ENCODE data around the gene HIGD2A. TPM values are rescaled to one million over a fixed set of nuclear protein-coding genes. Genes with fewer than 3 reads are reported as not detected.

The HIGD2A gene
- total RNA-seq, 5 donors from 2014 or later (not counting 1 experiment from before 2014, with no cell fraction given), result 88.5 to 117 (median 95.4) TPM

GRCh38 chr5:176427971-176428370 lies 39.4 kb downstream of the HIGD2A start:
- Histone ChIP-seq H3K9me3 (no peaks in the 10 kb centered on the region), H3K36me3 (ENCODE audit: control insufficient read depth in 2 of 2, extremely low read depth in 1 of 2, insufficient read depth in 1 of 2, low read length in 1 of 2) (no peaks in the 10 kb centered on the region), H3K27ac (ENCODE audit: low read length) (no peak overlapping the region), H3K4me1 (ENCODE audit: control insufficient read depth in 1 of 2, extremely low read depth in 1 of 2, insufficient read depth in 2 of 2, low read length in 2 of 2) (no peaks in the 10 kb centered on the region), H3K27me3 (replicated peaks in 1 of 2; ENCODE audit: control insufficient read depth in 2 of 2, extremely low read depth in 1 of 2, insufficient read depth in 2 of 2, low read length in 1 of 2) (peaks cover 0 to 4% of the 10 kb centered on the region in 2 experiments), H3K4me3 (ENCODE audit: control insufficient read depth in 1 of 2, extremely low read depth in 1 of 2, low read length in 1 of 2) (no peak overlapping the region)
- ChIA-PET CTCF (no interaction called here), POLR2A (no interaction called here)
- H3K36me3 Mint-ChIP-seq, result no peaks in the 10 kb centered on the region
- ATAC-seq (replicated peaks in 1 of 4) (no peak), DNase-seq (no peak)
- no peak overlapping the region for H3K27ac Mint-ChIP-seq
- peaks cover 4 to 5% (median 5%) of the 10 kb centered on the region in 3 donors for H3K4me1 Mint-ChIP-seq
- peaks cover 0 to 2% (median 0%) of the 10 kb centered on the region in 3 donors for H3K9me3 Mint-ChIP-seq
- peaks cover 5 to 8% of the 10 kb centered on the region in 2 donors for H3K27me3 Mint-ChIP-seq
- H3K4me3 Mint-ChIP-seq, result no peak overlapping the region
- WGBS (ENCODE audit: insufficient coverage), result 100% methylated on average over 1 of the region's 4 CpGs

GRCh38 chr5:176429972-176430371 lies 41.4 kb downstream of the HIGD2A start:
- no peaks in the 10 kb centered on the region for H3K36me3 ChIP-seq (ENCODE audit: control insufficient read depth in 2 of 2, extremely low read depth in 1 of 2, insufficient read depth in 1 of 2, low read length in 1 of 2)
- no peaks in the 10 kb centered on the region for H3K9me3 ChIP-seq
- no peak overlapping the region for H3K4me3 Mint-ChIP-seq
- ChIA-PET CTCF (no interaction called here), POLR2A (no interaction called here)
- H3K4me1 Mint-ChIP-seq, result peaks cover 4 to 5% (median 5%) of the 10 kb centered on the region in 3 donors
- H3K36me3 Mint-ChIP-seq, result no peaks in the 10 kb centered on the region
- no peaks in the 10 kb centered on the region for H3K27me3 ChIP-seq (replicated peaks in 1 of 2; ENCODE audit: control insufficient read depth in 2 of 2, extremely low read depth in 1 of 2, insufficient read depth in 2 of 2, low read length in 1 of 2)
- no peak overlapping the region for H3K27ac Mint-ChIP-seq
- no peak for DNase-seq
- peak in 1 of 4 experiments; percentile 41 for ATAC-seq (replicated peaks in 1 of 4)
- no peak overlapping the region for H3K4me3 ChIP-seq (ENCODE audit: control insufficient read depth in 1 of 2, extremely low read depth in 1 of 2, low read length in 1 of 2)
- WGBS (ENCODE audit: insufficient coverage), result 80% methylated on average over 2 of the region's 4 CpGs
- H3K4me1 ChIP-seq (ENCODE audit: control insufficient read depth in 1 of 2, extremely low read depth in 1 of 2, insufficient read depth in 2 of 2, low read length in 2 of 2), result no peaks in the 10 kb centered on the region
- H3K27me3 Mint-ChIP-seq, result peaks cover 5% of the 10 kb centered on the region in 2 donors
- no peak overlapping the region for H3K27ac ChIP-seq (ENCODE audit: low read length)
- H3K9me3 Mint-ChIP-seq, result peaks cover 0 to 2% (median 0%) of the 10 kb centered on the region in 3 donors

- Histone ChIP-seq H3K27me3 (replicated peaks in 1 of 2; ENCODE audit: control insufficient read depth in 2 of 2, extremely low read depth in 1 of 2, insufficient read depth in 2 of 2, low read length in 1 of 2) (no peaks in the 10 kb centered on the region), H3K27ac (ENCODE audit: low read length) (no peak overlapping the region), H3K9me3 (no peaks in the 10 kb centered on the region), H3K4me3 (ENCODE audit: control insufficient read depth in 1 of 2, extremely low read depth in 1 of 2, low read length in 1 of 2) (no peak overlapping the region), H3K36me3 (ENCODE audit: control insufficient read depth in 2 of 2, extremely low read depth in 1 of 2, insufficient read depth in 1 of 2, low read length in 1 of 2) (no peaks in the 10 kb centered on the region), H3K4me1 (ENCODE audit: control insufficient read depth in 1 of 2, extremely low read depth in 1 of 2, insufficient read depth in 2 of 2, low read length in 2 of 2) (peaks cover 0 to 5% of the 10 kb centered on the region in 2 experiments)
- H3K27ac Mint-ChIP-seq, result no peak overlapping the region
- no CpG with 5 or more reads among the region's 5 CpGs for WGBS (ENCODE audit: insufficient coverage)
- H3K4me3 Mint-ChIP-seq, result no peak overlapping the region
- POLR2A ChIA-PET, result no interaction called here
- peaks cover 4 to 5% of the 10 kb centered on the region in 2 donors for H3K27me3 Mint-ChIP-seq
- DNase-seq (no peak), ATAC-seq (replicated peaks in 1 of 4) (no peak)
- CTCF ChIA-PET, result no interaction called here
- no peaks in the 10 kb centered on the region for H3K9me3 Mint-ChIP-seq
- H3K36me3 Mint-ChIP-seq, result no peaks in the 10 kb centered on the region
- H3K4me1 Mint-ChIP-seq, result peaks cover 13 to 16% (median 14%) of the 10 kb centered on the region in 3 donors
Measured at GRCh38 chr5:176432707-176433106, 44.2 kb downstream of the HIGD2A start.

- H3K27ac Mint-ChIP-seq, result peak overlapping the region; percentile 11 to 67
- no peak for DNase-seq
- Histone ChIP-seq H3K27me3 (replicated peaks in 1 of 2; ENCODE audit: control insufficient read depth in 2 of 2, extremely low read depth in 1 of 2, insufficient read depth in 2 of 2, low read length in 1 of 2) (peaks cover 0 to 10% of the 10 kb centered on the region in 2 experiments), H3K4me3 (ENCODE audit: control insufficient read depth in 1 of 2, extremely low read depth in 1 of 2, low read length in 1 of 2) (peak overlapping the region in 1 of 2 donors; percentile 15), H3K27ac (ENCODE audit: low read length) (no peak overlapping the region), H3K36me3 (ENCODE audit: control insufficient read depth in 2 of 2, extremely low read depth in 1 of 2, insufficient read depth in 1 of 2, low read length in 1 of 2) (no peaks in the 10 kb centered on the region), H3K9me3 (no peaks in the 10 kb centered on the region), H3K4me1 (ENCODE audit: control insufficient read depth in 1 of 2, extremely low read depth in 1 of 2, insufficient read depth in 2 of 2, low read length in 2 of 2) (peaks cover 0 to 5% of the 10 kb centered on the region in 2 experiments)
- no CpG with 5 or more reads among the region's 5 CpGs for WGBS (ENCODE audit: insufficient coverage)
- H3K27me3 Mint-ChIP-seq, result peaks cover 5 to 9% of the 10 kb centered on the region in 2 donors
- ChIA-PET CTCF (interaction anchor here in 1 of 2 donors (0.9 kb wide), 1 partner anchor 18 kb away, joined by 3 read pairs; no protein-coding TSS in a partner anchor), POLR2A (interaction anchor here in 1 of 2 donors (0.6 kb wide), 1 partner anchor 23 kb away, joined by 4 read pairs; no protein-coding TSS in a partner anchor)
- peak in 3 of 4 experiments; percentile 46 to 54 (median 53) for ATAC-seq (replicated peaks in 1 of 4)
- H3K4me3 Mint-ChIP-seq, result peak overlapping the region; percentile 60 to 65 (median 63)
- no peaks in the 10 kb centered on the region for H3K9me3 Mint-ChIP-seq
- peaks cover 8 to 11% (median 10%) of the 10 kb centered on the region in 3 donors for H3K4me1 Mint-ChIP-seq
- H3K36me3 Mint-ChIP-seq, result no peaks in the 10 kb centered on the region
Measured at GRCh38 chr5:176436656-176437055, 48.1 kb downstream of the HIGD2A start.

- Histone ChIP-seq H3K4me3 (ENCODE audit: control insufficient read depth in 1 of 2, extremely low read depth in 1 of 2, low read length in 1 of 2) (no peak overlapping the region), H3K27ac (ENCODE audit: low read length) (no peak overlapping the region), H3K4me1 (ENCODE audit: control insufficient read depth in 1 of 2, extremely low read depth in 1 of 2, insufficient read depth in 2 of 2, low read length in 2 of 2) (peaks cover 0 to 5% of the 10 kb centered on the region in 2 experiments), H3K9me3 (no peaks in the 10 kb centered on the region), H3K27me3 (replicated peaks in 1 of 2; ENCODE audit: control insufficient read depth in 2 of 2, extremely low read depth in 1 of 2, insufficient read depth in 2 of 2, low read length in 1 of 2) (peaks cover 0 to 10% of the 10 kb centered on the region in 2 experiments), H3K36me3 (ENCODE audit: control insufficient read depth in 2 of 2, extremely low read depth in 1 of 2, insufficient read depth in 1 of 2, low read length in 1 of 2) (no peaks in the 10 kb centered on the region)
- CTCF ChIA-PET, result interaction anchor here in 1 of 2 donors (0.6 kb wide), 1 partner anchor 9 kb away, joined by 3 read pairs; no protein-coding TSS in a partner anchor
- Mint-ChIP-seq H3K27me3 (peaks cover 0 to 5% of the 10 kb centered on the region in 2 donors), H3K27ac (no peak overlapping the region), H3K4me3 (no peak overlapping the region), H3K36me3 (no peaks in the 10 kb centered on the region), H3K9me3 (no peaks in the 10 kb centered on the region), H3K4me1 (peaks cover 8 to 11% (median 10%) of the 10 kb centered on the region in 3 donors)
- DNase-seq (no peak), ATAC-seq (replicated peaks in 1 of 4) (no peak)
- WGBS (ENCODE audit: insufficient coverage), result 78% methylated on average over 4 of the region's 12 CpGs
- POLR2A ChIA-PET, result interaction anchor here in 1 of 2 donors (0.6 kb wide), 1 partner anchor 10 kb away, joined by 7 read pairs; no protein-coding TSS in a partner anchor
Measured at GRCh38 chr5:176438959-176439757, 50.6 kb downstream of the HIGD2A start.

Measured in T-cell (primary cell).